Body of pancreas (tissue), 4 donors: Measurements from ENCODE around the gene INPP5B. TPM values are rescaled to one million over a fixed set of nuclear protein-coding genes. Genes with fewer than 3 reads are reported as not detected.
A peak's percentile ranks its signal among the peaks of the same experiment; 100 is the strongest.
"Not testable (repeated sequence)": the region's sequence is repeated elsewhere in the genome, so short reads cannot be mapped to it uniquely, and the experiment has no call there.

ENCODE experiments used
- ATAC-seq: fragments of 150-250 bp; one replicate; pipeline ENCODE4 v1.9.1; 2016
- DNase-seq, 4 donors: peaks; one replicate each; pipeline ENCODE4 v3.0.0-alpha.2; 2019
- H3K27ac ChIP-seq, 4 donors: fragments of 200-600 bp; sonication (generic); 1 replicate in 3 of 4; 2 replicates in 1 of 4; pipeline versions ENCODE4 v1.5.1 to v1.6.1; 2016 to 2019; ENCODE audit warnings: mild to moderate bottlenecking in 1 of 4, mixed read lengths in 1 of 4, moderate library complexity in 1 of 4
- H3K27me3 ChIP-seq, 2 donors: fragments of 200-600 bp; sonication (generic); one replicate each; pipeline ENCODE4 v1.6.0; 2016; ENCODE audit warnings: mild to moderate bottlenecking in 1 of 2
- H3K36me3 ChIP-seq, 2 donors: fragments of 200-600 bp; sonication (generic); replicated peaks in 1 of 2; 2 replicates each; pipeline ENCODE4 v1.5.1; 2016; ENCODE audit warnings: low read depth in 2 of 2; ENCODE audit not compliant: insufficient read depth in 1 of 2
- H3K4me1 ChIP-seq: fragments of 200-600 bp; sonication (generic); one replicate; pipeline ENCODE4 v1.6.0; 2016
- H3K4me3 ChIP-seq, 2 donors: fragments of 200-600 bp; sonication (generic); 1 replicate in 1 of 2; 2 replicates in 1 of 2; pipeline ENCODE4 v1.5.1; 2016 to 2019
- H3K9me3 ChIP-seq, 3 donors: fragments of 200-600 bp; sonication (generic); 1 replicate in 2 of 3; 2 replicates in 1 of 3; pipeline ENCODE4 v1.5.1; 2016
- CTCF ChIP-seq, 7 experiments: fragments of 450-650 bp in 4 of 7; fragments of 200-600 bp in 3 of 7; sonication (generic) in 3 of 7; IDR thresholded peaks; one replicate each; pipeline ENCODE4 v1.5.1; 2016 to 2019; ENCODE audit warnings: antibody characterized with exemption in 7 of 7
- POLR2A ChIP-seq, 3 donors: fragments of 450-650 bp; IDR thresholded peaks; one replicate each; pipeline ENCODE4 v1.6.1; 2016; ENCODE audit warnings: antibody characterized with exemption in 3 of 3, mild to moderate bottlenecking in 2 of 3
- WGBS, 2 donors: methylation state at CpG; one replicate each; pipeline ENCODE4 v1.1.5; 2017; 5-methylcytosine and 5-hydroxymethylcytosine counted together
- intact Hi-C: fragments of 100-400 bp; cut with DNase I; formaldehyde crosslinking; loops from one replicate; pipeline ENCODE4 v1.15.1; 2023
- total RNA-seq, 2 donors: library from RNA; depleted of rRNA; stranded (reverse); fragments of >200 nt; gene quantifications; one replicate each; pipeline ENCODE4 v1.1.0, GENCODE V29; 2016

The INPP5B gene
- total RNA-seq, 2 donors from 2014 or later, result 11.5 to 13.5 TPM

- no peak for DNase-seq
- intact Hi-C loops, result no loop called here
- Histone ChIP-seq H3K9me3 (no peaks in the 10 kb centered on the region), H3K27ac (no peak overlapping the region), H3K4me1 (peaks cover 32% of the 10 kb centered on the region), H3K36me3 (peaks cover 0 to 2% of the 10 kb centered on the region in 2 donors), H3K4me3 (no peak overlapping the region), H3K27me3 (no peaks in the 10 kb centered on the region)
- 74 to 78% methylated on average over 5 of the region's 5 CpGs for WGBS, 2 donors
- no peak for ATAC-seq
- TF ChIP-seq CTCF (IDR thresholded peaks at IDR 0.05) (no peak), POLR2A (IDR thresholded peaks at IDR 0.05) (no peak)
Measured at GRCh38 chr1:37945251-37945650, 1.6 kb downstream of the INPP5B start.

DNA sequence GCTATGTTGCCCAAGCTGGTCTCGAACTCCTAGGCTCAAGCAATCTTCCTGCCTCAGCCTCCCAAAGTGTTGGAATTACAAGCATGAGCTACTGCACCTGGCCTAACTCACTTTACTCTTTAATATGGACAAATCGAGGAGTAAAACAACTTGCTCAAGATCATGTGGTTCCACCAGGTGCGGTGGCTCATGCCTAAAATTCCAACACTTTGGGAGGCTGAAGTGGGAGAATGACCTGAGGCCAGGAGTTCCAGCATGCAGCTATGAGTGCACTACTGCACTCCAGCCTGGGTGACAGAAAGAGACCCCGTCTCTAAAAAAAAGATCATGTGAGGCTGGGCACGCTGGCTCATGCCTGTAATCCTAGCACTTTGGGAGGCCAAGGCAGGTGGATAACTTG is 2.0 kb downstream of the INPP5B start:
- ATAC-seq, result no peak
- TF ChIP-seq CTCF (IDR thresholded peaks at IDR 0.05) (no peak), POLR2A (IDR thresholded peaks at IDR 0.05) (no peak)
- 89 to 95% methylated on average over 5 of the region's 5 CpGs for WGBS, 2 donors
- Histone ChIP-seq H3K4me3 (no peak overlapping the region), H3K36me3 (peaks cover 0 to 2% of the 10 kb centered on the region in 2 donors), H3K27me3 (no peaks in the 10 kb centered on the region), H3K9me3 (no peaks in the 10 kb centered on the region), H3K4me1 (peaks cover 36% of the 10 kb centered on the region), H3K27ac (no peak overlapping the region)
- intact Hi-C loops, result no loop called here
- no peak for DNase-seq

DNA sequence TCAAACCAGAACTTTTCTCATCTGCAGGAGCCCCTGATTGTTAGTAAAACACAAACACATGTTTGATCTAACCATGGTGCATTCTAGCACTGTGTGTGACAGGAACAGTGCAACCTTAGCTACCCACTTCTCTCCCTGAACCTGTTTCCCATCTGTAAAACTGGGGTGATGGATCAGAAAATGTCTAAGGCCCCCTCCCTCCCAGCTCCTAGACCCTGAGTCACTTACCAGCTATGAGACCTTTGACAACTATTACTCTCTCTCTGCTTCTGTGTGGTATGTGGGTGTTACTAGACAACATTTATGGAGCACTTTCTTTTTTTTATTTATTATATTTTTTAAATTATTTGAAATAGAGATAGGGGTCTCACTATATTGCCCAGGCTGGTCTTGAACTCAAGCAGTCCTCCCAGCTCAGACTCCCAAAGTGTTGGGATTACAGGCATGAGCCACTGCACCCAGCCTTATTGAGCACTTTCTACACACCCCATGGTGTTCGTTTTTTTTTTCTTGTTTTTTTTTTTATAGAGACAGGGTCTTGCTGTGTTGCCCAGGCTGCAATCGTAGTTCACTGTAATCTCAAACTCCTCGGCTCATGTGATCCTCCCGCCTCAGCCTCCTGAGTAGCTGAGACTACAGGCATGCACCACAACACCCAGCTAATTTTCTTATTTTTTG is 2.6 kb downstream of the INPP5B start:
- Histone ChIP-seq H3K36me3 (peaks cover 0 to 2% of the 10 kb centered on the region in 2 donors), H3K4me1 (peaks cover 42% of the 10 kb centered on the region), H3K27ac (no peak overlapping the region), H3K9me3 (no peaks in the 10 kb centered on the region), H3K27me3 (no peaks in the 10 kb centered on the region), H3K4me3 (no peak overlapping the region)
- intact Hi-C loops, result no loop called here
- no peak for ATAC-seq
- no peak for TF ChIP-seq CTCF (IDR thresholded peaks at IDR 0.05)
- TF ChIP-seq POLR2A (IDR thresholded peaks at IDR 0.05), result no peak
- DNase-seq, result no peak
- 56 to 85% methylated on average over 4 of the region's 4 CpGs for WGBS, 2 donors

DNA sequence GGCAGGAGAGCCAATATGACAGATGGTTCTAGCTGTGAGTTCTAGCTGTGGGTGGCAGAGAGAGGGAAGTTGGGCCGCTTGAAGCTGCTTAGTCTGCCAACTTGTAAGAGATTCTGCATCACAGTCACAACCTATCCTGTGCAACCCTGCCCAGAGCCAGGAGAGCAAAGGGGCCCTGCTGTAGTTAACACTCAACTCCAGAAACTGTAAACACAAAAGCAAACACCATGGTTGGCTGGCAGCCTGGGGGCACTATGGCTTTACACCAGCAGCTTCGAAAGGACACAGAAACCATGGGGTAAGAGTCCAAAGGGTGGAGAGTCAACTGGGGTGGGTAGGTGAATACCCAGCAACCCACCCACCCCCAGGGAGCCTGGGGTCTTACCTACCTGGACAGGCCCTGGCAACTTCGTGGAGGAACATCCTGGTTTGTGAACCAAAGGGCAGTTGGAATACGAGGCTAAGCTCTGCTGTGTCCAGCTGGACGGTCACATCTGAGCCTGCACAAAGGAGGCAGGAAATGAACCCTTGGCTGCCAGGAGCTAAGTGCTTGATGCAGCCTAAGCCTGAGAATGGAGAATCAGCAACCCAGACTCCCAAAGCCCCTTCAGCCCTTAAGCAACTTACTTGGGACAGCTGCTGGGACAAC is 6.4 kb downstream of the INPP5B start:
- Histone ChIP-seq H3K4me1 (peaks cover 27% of the 10 kb centered on the region), H3K27me3 (no peaks in the 10 kb centered on the region), H3K27ac (peak overlapping the region; percentile 25 to 82 (median 73)), H3K4me3 (no peak overlapping the region), H3K36me3 (peaks cover 0 to 2% of the 10 kb centered on the region in 2 donors), H3K9me3 (no peaks in the 10 kb centered on the region)
- intact Hi-C loops, result no loop called here
- peak; percentile 31 to 60 (median 44) for DNase-seq
- WGBS, 2 donors, result 27 to 56% methylated on average over 4 to 5 of the region's 5 CpGs
- TF ChIP-seq POLR2A (IDR thresholded peaks at IDR 0.05), result no peak
- peak; percentile 60 for ATAC-seq

DNA sequence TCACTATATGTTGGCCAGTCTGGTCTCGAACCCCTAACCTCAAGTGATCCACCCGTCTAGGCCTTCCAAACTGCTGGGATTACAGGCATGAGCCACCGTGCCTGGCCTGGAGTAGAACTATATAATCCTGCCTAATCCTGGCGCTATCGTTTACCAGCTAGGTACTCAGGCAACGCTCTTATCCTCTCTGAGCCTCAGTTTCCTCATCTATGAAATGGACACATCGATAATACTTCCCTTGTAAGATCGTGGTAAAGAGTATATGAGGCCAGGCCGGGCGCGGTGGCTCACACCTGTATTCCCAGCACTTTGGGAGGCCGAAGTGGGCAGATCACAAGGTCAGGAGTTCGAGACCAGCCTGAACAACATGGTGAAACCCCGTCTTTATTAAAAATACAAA is 10.1 kb downstream of the INPP5B start:
- H3K27ac ChIP-seq, ATAC-seq, H3K9me3 ChIP-seq, H3K4me3 ChIP-seq, H3K27me3 ChIP-seq, DNase-seq, intact Hi-C loops, H3K36me3 ChIP-seq: not testable (repeated sequence)
- WGBS, 2 donors, result 88 to 97% methylated on average over 14 of the region's 14 CpGs
- H3K4me1 ChIP-seq, result peaks cover 20% of the 10 kb centered on the region
